NCI-H69 (cell line): ENCODE data around the gene HNRNPM.
"Not testable (repeated sequence)": the region's sequence is repeated elsewhere in the genome, so short reads cannot be mapped to it uniquely, and the experiment has no call there.

Experiments
- DNase-seq: peaks from one replicate; lab custom pipeline; 2025; lab: John Stamatoyannopoulos, UW

The HNRNPM gene

DNA sequence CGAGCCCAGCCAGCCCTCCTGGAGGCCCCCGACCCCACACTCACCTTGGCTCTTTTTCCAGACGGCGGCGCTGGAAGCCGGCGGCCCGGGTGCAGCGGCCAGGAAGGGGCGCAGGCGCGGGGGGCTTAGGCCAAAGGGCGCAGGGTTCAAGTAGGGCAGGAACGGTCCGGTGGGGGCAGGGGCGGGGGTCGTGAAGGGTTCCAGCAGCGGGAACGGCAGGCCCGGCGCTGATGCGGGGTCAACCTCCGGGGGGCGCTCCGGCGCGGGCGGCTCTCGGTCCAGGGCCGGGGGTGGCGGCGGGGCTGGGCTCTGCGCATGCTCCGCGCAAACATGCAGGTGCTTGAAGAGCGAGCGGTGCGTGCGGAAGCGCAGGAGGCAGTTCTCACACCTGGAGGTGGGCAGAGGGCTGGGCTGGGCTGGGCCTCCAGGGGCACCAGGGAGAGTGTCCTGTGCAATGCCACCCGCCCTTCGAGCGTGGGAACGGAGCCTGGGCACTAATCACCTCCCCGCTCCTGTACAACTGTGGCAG lies 66.9 kb downstream of the HNRNPM start:
- DNase-seq = no peak

GRCh38 chr19:8512115-8512967 lies 67.6 kb downstream of the HNRNPM start:
- DNase-seq = peak; percentile 19

DNA sequence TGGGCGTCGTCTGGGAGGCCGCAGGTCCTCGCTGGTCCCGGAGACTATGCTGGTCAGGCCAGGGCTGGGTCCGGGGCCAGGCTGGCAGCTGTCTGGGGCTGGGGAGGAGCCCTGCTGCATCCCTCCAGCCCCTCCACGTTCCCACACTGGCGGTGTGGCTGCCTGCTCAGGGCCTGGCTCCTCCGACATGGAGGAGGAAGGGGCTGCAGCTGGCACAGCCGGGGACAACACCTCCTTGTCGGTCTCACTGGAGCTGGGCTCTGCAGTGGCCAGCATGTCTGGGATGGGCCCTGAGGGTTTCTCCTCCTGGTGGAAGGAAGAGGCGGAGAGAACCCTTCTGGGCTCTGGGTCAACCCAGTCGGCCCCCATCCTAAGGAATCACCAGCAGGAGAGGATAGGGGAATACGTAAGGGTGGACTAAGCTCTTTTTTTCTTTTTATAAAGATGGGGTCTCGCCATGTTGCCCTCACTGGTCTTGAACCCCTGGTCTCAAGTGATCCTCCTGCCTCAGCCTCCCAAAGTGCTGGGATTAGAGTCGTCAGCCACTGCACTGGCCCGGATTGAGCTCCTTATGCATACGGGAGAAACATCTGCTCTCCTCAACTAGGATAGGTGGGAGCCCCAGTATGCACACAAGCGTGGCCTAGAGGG lies 68.4 kb downstream of the HNRNPM start:
- DNase-seq = no peak

GRCh38 chr19:8513687-8514504 lies 69.1 kb downstream of the HNRNPM start, which contains the start of gene ZNF414:
TSS of gene ZNF414 (minus strand) at chr19:8514167. CDS start at chr19:8514046, 121 bp downstream.
- peak; percentile 98 for DNase-seq

GRCh38 chr19:8514505-8515009 lies 69.8 kb downstream of the HNRNPM start:
- DNase-seq = not testable (repeated sequence)

DNA sequence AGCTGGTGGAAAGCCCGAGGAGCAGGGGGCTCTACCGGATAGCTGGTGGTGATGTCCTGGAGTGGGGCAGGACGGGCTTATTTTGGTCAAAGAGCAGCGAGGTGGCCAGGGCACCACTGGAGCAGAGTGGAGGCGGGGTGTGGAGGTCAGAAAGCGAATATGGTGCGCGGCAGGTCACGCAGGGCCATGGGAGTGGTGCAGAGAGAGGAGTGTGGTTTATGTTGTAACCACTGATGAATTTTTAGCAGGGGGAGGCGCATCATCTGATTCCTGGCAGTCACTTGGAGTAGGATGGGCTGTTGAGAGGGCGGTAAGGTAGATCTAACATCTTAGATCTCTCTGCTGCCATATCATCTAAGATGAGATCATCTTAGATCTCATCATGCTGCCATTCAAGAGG lies 70.5 kb downstream of the HNRNPM start:
- no peak for DNase-seq

GRCh38 chr19:8517551-8518442 lies 73.0 kb downstream of the HNRNPM start:
- no peak for DNase-seq

DNA sequence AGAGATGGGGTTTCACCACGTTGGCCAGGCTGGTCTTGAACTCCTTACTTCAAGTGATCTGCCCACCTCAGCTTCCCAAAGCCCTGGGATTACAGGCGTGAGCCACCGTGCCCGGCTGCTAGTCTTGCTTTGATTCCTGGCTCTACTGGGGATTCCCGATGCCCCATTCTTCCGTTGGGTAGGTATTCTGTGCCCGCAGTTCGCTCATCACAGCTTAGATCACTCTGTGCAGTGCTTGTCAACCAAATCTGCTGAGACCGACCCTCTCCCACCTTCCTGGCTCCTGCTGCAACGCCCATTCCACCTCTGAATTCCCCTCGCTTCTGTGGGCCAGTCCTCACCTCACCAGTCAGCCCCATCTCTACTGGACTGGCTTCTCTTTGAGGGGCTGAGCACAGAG lies 73.8 kb downstream of the HNRNPM start:
- no peak for DNase-seq

- no peak for DNase-seq
These were observed 74.6 kb downstream of the HNRNPM start for GRCh38 chr19:8519388-8519787.

DNA sequence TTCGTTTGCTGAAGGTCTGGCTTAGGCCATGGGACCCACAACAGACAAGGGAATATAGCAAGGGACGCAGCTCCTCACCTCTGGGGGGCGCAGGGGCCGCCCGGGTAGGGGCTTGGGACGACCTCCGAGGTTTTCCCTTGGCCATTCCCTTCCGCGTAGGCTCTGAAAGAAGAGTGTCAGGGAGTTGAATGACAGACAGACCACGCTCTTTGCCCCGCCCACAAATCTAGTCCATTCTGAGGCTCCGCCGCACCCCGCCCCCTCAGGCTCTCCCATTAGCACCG lies 80.6 kb downstream of the HNRNPM start:
- no peak for DNase-seq

DNA sequence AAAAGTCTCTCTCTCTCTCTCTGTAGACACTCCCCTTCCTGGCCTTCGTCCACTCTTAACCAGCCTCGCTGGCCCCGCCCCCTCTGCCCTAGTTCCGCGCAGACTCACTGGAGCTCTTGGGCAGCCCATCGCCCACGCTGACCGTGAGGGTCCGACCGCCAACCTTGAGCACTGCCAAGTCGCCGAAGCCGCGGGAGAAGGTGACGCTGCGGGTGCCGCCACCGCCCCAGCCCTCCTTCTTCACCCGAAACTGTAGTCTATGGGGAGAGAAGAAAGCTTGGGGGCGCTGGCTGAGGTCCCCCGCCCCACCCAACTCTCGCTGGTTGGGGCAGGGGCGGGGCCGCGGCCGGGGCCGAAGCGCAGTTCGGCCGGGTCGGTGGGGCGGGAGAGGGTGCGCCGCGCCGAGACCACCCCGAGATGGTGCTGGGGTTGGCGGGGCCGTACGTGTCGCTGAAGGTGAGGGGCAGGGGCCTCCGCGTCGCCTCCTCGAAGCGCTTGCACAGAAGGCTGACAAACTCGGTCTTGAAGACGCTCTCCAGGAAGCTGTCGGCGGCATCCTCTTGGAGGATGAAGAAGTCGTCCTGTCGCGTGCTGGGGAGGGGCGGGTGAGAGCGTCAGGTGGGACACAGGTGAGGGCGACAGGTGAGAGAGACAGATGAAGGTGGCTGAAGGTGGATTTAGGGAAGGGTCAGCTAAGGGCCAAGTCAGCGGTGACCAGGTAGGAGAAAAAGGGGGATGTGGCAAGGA lies 81.7 kb downstream of the HNRNPM start:
- peak; percentile 92 for DNase-seq

DNA sequence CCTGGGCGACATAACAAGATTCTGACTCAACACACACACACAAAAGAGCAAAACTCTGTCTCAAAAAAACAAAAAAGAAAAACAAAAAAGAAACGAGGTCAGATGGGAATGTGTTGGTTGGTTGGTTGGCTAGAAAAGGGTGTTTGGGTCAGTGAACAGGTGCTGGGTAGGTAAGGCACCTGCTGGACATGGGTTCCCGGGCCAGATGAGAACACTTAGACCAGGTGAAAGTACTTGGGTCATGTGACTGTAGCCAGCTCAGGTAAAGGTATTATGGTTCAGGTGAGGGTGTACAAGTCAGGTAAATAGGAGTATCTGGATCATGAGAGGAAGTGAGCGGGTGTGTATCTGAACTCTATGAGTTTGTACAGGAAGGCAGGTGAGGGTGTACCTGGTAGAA lies 83.7 kb downstream of the HNRNPM start:
- no peak for DNase-seq

GRCh38 chr19:8529369-8530006 lies 84.7 kb downstream of the HNRNPM start:
- no peak for DNase-seq

DNA sequence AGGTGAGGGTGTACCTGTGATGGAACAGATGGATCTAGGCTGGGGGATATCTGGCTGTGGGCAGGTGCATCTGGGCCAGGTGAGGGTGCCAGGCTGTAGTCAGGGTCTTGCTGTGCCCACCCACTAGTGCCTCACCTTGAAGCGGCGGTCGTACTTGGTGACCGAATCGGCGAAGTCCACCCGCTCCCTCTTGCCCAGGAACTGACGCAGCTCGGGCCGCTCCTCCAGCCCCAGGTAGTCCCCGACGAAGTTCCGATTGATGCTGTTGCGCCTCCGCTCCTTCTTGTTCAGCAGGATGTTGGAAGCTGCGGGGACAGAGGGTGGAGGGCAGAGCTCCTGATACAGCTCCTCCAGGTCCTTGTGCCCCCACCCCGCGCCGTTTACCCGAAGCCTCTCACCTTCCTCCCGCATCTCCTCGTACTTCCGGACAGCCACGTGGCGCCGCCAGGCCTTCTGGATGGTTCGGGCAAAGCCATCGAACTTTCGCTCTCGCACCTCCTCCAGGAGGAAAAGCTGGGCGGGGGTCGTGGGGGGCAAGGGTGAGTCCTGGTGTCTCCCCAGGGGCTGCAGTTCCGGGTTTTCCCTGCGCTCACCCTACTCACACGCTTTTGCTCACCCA lies 85.4 kb downstream of the HNRNPM start:
- no peak for DNase-seq

DNA sequence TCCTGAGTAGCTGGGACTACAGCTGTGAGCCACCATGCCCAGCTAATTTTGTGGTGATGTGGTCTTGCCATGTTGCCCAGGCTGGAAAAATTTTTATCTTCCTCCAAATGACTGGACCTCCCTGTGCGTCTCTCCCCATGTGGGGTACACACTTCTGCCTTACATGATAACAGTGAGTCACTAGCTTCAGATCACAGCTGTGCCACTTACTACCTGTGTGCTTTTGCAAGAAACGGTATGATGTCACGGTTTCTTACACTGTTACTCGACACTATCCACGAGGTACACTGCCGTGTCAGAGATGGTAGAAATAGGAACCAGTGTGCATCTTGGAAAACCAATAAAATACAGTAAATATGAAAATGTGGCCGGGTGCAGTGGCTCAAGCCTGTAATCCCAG lies 86.7 kb downstream of the HNRNPM start:
- DNase-seq = no peak

- DNase-seq = no peak
These were observed 87.5 kb downstream of the HNRNPM start for GRCh38 chr19:8532225-8532624.

DNA sequence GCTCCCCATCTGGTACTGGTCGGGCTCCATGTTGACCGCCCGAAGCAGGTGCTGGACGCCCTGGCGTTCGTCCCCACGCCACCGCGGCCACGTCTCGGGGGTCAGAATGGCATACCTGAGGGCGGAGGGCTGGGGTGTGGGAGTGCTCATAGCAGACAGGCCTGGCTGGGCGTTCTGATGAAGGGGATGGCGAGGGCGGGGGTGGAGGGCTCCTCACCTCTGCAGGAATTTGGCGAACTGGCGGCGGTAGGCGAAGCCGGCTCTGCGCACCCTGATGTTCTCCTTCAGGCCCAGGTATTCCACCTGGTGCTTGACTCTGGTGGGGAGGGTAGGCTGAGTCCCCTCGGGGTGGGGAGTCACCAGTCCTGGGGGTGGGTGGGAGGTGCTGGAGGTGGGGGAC lies 91.5 kb downstream of the HNRNPM start:
- DNase-seq = no peak

GRCh38 chr19:8537099-8537498 lies 92.3 kb downstream of the HNRNPM start:
- no peak for DNase-seq
